SK-N-SH (cell line): ENCODE results near the gene COQ6. TPM values are rescaled to one million over a fixed set of nuclear protein-coding genes. Genes with fewer than 3 reads are reported as not detected.

Source experiments
- CTCF ChIA-PET: fragments of 300-600, 350-600 bp; formaldehyde crosslinking; extraction: SDS; loops from one replicate; lab custom pipeline; 2021; lab: Yijun Ruan, JAX
- POLR2A ChIA-PET: fragments of 350-600 bp; sonication (Branson Sonifier 250); formaldehyde crosslinking; extraction: SDS; loops from one replicate; lab custom pipeline; 2020; ENCODE audit warnings: antibody characterized with exemption, inconsistent platforms; lab: Yijun Ruan, JAX
- DNase-seq: peaks from one replicate; pipeline ENCODE4 v3.0.0; 2012
- H2AFZ ChIP-seq: fragments of 200-600 bp; sonication (generic); 2 replicates; pipeline ENCODE4 v1.8.1; 2016; ENCODE audit warnings: antibody characterized with exemption, mild to moderate bottlenecking, low read depth
- H3F3A ChIP-seq: fragments of 200-600 bp; sonication (generic); replicated peaks from 2 replicates; pipeline ENCODE3; 2016; ENCODE audit warnings: antibody characterized with exemption, mild to moderate bottlenecking; ENCODE audit not compliant: insufficient read depth
- H3K27ac ChIP-seq, 2 experiments: fragments of 200-500 bp in 1 of 2; fragments of 200-600 bp in 1 of 2; sonication (Bioruptor generic) in 1 of 2; sonication (generic), shearing (Covaris generic) in 1 of 2; 2 replicates each; pipeline versions ENCODE4 v1.5.1 to v1.6.1; 2014 to 2016; ENCODE audit warnings: low read depth in 2 of 2, inconsistent platforms in 1 of 2, low read length in 1 of 2, mild to moderate bottlenecking in 1 of 2, mixed read lengths in 1 of 2
- H3K27me3 ChIP-seq: fragments of 200-600 bp; sonication (generic), shearing (Covaris generic); 2 replicates; pipeline ENCODE4 v1.6.1; 2016; ENCODE audit warnings: mixed run types; ENCODE audit not compliant: insufficient read depth
- H3K36me3 ChIP-seq, 2 experiments: fragments of 200-500 bp in 1 of 2; fragments of 200-600 bp in 1 of 2; sonication (Bioruptor generic) in 1 of 2; sonication (generic) in 1 of 2; replicated peaks in 1 of 2; 2 replicates each; pipeline versions ENCODE3 to v1.5.1; 2014 to 2016; ENCODE audit warnings: low read length in 1 of 2, mild to moderate bottlenecking in 1 of 2; ENCODE audit not compliant: insufficient read depth in 2 of 2, control insufficient read depth in 1 of 2
- H3K4me1 ChIP-seq, 2 experiments: fragments of 200-500 bp in 1 of 2; fragments of 200-600 bp in 1 of 2; sonication (Bioruptor generic) in 1 of 2; sonication (generic), shearing (Covaris generic) in 1 of 2; 2 replicates each; pipeline versions ENCODE4 v1.5.1 to v1.6.1; 2014 to 2016; ENCODE audit warnings: low read depth in 1 of 2, low read length in 1 of 2, mixed run types in 1 of 2; ENCODE audit not compliant: insufficient read depth in 2 of 2, control insufficient read depth in 1 of 2
- H3K4me2 ChIP-seq: fragments of 200-600 bp; sonication (generic), shearing (Covaris generic); 2 replicates; pipeline ENCODE4 v1.6.1; 2017; ENCODE audit warnings: mixed run types
- H3K4me3 ChIP-seq, 2 experiments: fragments of 200-500 bp in 1 of 2; fragments of 200-600 bp in 1 of 2; sonication (Bioruptor generic) in 1 of 2; sonication (generic), shearing (Covaris generic) in 1 of 2; 2 replicates each; pipeline versions ENCODE4 v1.5.1 to v1.8.1; 2014 to 2016; ENCODE audit warnings: low read depth in 2 of 2, inconsistent platforms in 1 of 2, low read length in 1 of 2, mild to moderate bottlenecking in 1 of 2, mixed read lengths in 1 of 2, moderate library complexity in 1 of 2
- H3K79me2 ChIP-seq: fragments of 200-600 bp; sonication (generic); 2 replicates; pipeline ENCODE4 v1.8.1; 2017; ENCODE audit warnings: mild to moderate bottlenecking; ENCODE audit not compliant: insufficient read depth
- H3K9ac ChIP-seq: fragments of 200-600 bp; sonication (generic); 2 replicates; pipeline ENCODE4 v1.6.1; 2017; ENCODE audit warnings: mixed run types
- H3K9me2 ChIP-seq: fragments of 200-600 bp; sonication (generic); 2 replicates; pipeline ENCODE4 v1.6.1; 2017; ENCODE audit warnings: mixed run types
- H3K9me3 ChIP-seq: fragments of 200-600 bp; sonication (generic); 2 replicates; pipeline ENCODE4 v1.6.1; 2017; ENCODE audit warnings: mixed run types, mild to moderate bottlenecking, moderate library complexity
- H4K20me1 ChIP-seq: fragments of 200-600 bp; sonication (generic); 2 replicates; pipeline ENCODE4 v1.6.1; 2017; ENCODE audit warnings: mild to moderate bottlenecking, mixed run types; ENCODE audit not compliant: insufficient read depth
- CHD2 ChIP-seq: fragments of 150-350 bp; IDR thresholded peaks from 2 replicates; pipeline ENCODE4 v1.6.1; 2018; ENCODE audit warnings: low read length; ENCODE audit not compliant: partially characterized antibody
- ELF1 ChIP-seq: IDR thresholded peaks from 2 replicates; pipeline ENCODE4 v1.4.0; 2012
- FOXM1 ChIP-seq: IDR thresholded peaks from 2 replicates; pipeline ENCODE4 v1.4.0; 2012; ENCODE audit warnings: low read depth, mild to moderate bottlenecking
- MAX ChIP-seq: IDR thresholded peaks from 2 replicates; pipeline ENCODE4 v1.4.0; 2012; ENCODE audit warnings: low read depth
- MEF2A ChIP-seq: IDR thresholded peaks from 2 replicates; pipeline ENCODE4 v1.4.0; 2012; ENCODE audit warnings: low read depth, borderline replicate concordance
- MXI1 ChIP-seq: IDR thresholded peaks from 2 replicates; pipeline ENCODE4 v1.6.1; 2012; ENCODE audit warnings: mild to moderate bottlenecking, low read depth, low read length, improper control_type of control experiment
- NFIC ChIP-seq: IDR thresholded peaks from 2 replicates; pipeline ENCODE4 v1.4.0; 2012; ENCODE audit warnings: borderline replicate concordance
- NRF1 ChIP-seq: IDR thresholded peaks from 2 replicates; pipeline ENCODE4 v1.6.1; 2012; ENCODE audit warnings: low read depth, mild to moderate bottlenecking, low read length
- RCOR1 ChIP-seq: fragments of 150-350 bp; IDR thresholded peaks from 2 replicates; pipeline ENCODE4 v1.6.1; 2017; ENCODE audit warnings: antibody characterized with exemption, low read length
- REST ChIP-seq: IDR thresholded peaks from 2 replicates; pipeline ENCODE4 v1.6.1; 2012; ENCODE audit warnings: mild to moderate bottlenecking, low read depth, low read length, moderate library complexity
- RFX5 ChIP-seq: IDR thresholded peaks from 2 replicates; pipeline ENCODE4 v1.6.1; 2012; ENCODE audit warnings: mild to moderate bottlenecking, improper control_type of control experiment, low read length
- SMC3 ChIP-seq: IDR thresholded peaks from 2 replicates; pipeline ENCODE4 v1.6.1; 2012; ENCODE audit warnings: low read depth, low read length, improper control_type of control experiment
- TAF1 ChIP-seq: IDR thresholded peaks from 2 replicates; pipeline ENCODE4 v1.6.1; 2012; ENCODE audit warnings: low read depth, mild to moderate bottlenecking, low read length, moderate library complexity, borderline replicate concordance
- WGBS: methylation state at CpG from one replicate; pipeline ENCODE4 v1.1.6; 2017; ENCODE audit warnings: low lambda C conversion rate; 5-methylcytosine and 5-hydroxymethylcytosine counted together
- polyA plus RNA-seq, 3 experiments: library from polyadenylated mRNA; depleted of rRNA; stranded (reverse); fragments of >200 nt; gene quantifications; 2 replicates each; pipeline ENCODE4 v1.2.3, GENCODE V29; 2012

COQ6 gene
- polyA plus RNA-seq, 1 of the 3 experiments (the other 2 are of a cell fraction) = 38.8 TPM

GRCh38 chr14:73909681-73910080, 40.4 kb upstream of the COQ6 start:
- no peak overlapping the region for H3K9ac ChIP-seq
- H3K4me2 ChIP-seq = no peak overlapping the region
- CTCF ChIA-PET = interaction anchor here (1.2 kb wide), 1 partner anchor 35 kb away, joined by 3 read pairs; no protein-coding TSS in a partner anchor
- POLR2A ChIA-PET = no interaction called here
- no peak for TF ChIP-seq MAX
- no peak for TF ChIP-seq MXI1
- no peak for TF ChIP-seq MEF2A
- TF ChIP-seq SMC3 = no peak
- no peak for TF ChIP-seq REST
- no peak for TF ChIP-seq RCOR1
- no peak for TF ChIP-seq RFX5
- no peak for TF ChIP-seq CHD2
- TF ChIP-seq, all 33 proteins: peak for 0
- no peak overlapping the region for H3K4me3 ChIP-seq
- 94% methylated on average over 1 of the region's 1 CpG for WGBS
- peaks cover 20% of the 10 kb centered on the region for H3F3A ChIP-seq
- no peaks in the 10 kb centered on the region for H3K4me1 ChIP-seq
- peaks cover 69 to 81% of the 10 kb centered on the region in 2 experiments for H3K36me3 ChIP-seq
- no peak overlapping the region for H3K27ac ChIP-seq
- H3K79me2 ChIP-seq = peaks cover 54% of the 10 kb centered on the region; the same call in 1 of the 2 replicates
- no peak for DNase-seq
- H2AFZ ChIP-seq = no peak overlapping the region
- H3K9me2 ChIP-seq = no peaks in the 10 kb centered on the region
- H3K27me3 ChIP-seq = no peaks in the 10 kb centered on the region
- H3K9me3 ChIP-seq = no peaks in the 10 kb centered on the region
- no peaks in the 10 kb centered on the region for H4K20me1 ChIP-seq

GRCh38 chr14:73913256-73913655, 36.8 kb upstream of the COQ6 start:
- Histone ChIP-seq H3K27ac (no peak overlapping the region), H3K36me3 (peaks cover 46 to 69% of the 10 kb centered on the region in 2 experiments)
- POLR2A ChIA-PET = interaction anchor here (0.7 kb wide), 1 partner anchor 16 kb away, joined by 3 read pairs; no protein-coding TSS in a partner anchor

More at GRCh38 chr14:73913256-73913655, 36.8 kb upstream of the COQ6 start:
- TF ChIP-seq SMC3 (no peak), ELF1 (no peak), FOXM1 (no peak), NRF1 (no peak), RFX5 (no peak), TAF1 (no peak), NFIC (no peak)
- TF ChIP-seq, all 33 proteins: peak for 0
- H3K27me3 ChIP-seq = no peaks in the 10 kb centered on the region
- peaks cover 25% of the 10 kb centered on the region for H3F3A ChIP-seq
- WGBS = 96% methylated on average over 3 of the region's 3 CpGs
- H3K4me3 ChIP-seq = no peak overlapping the region
- H3K79me2 ChIP-seq = peaks cover 66% of the 10 kb centered on the region
- H3K9me2 ChIP-seq = no peaks in the 10 kb centered on the region
- H3K9ac ChIP-seq = no peak overlapping the region
- H3K9me3 ChIP-seq = no peaks in the 10 kb centered on the region
- no peak overlapping the region for H3K4me2 ChIP-seq
- no peak for DNase-seq
- no peaks in the 10 kb centered on the region for H3K4me1 ChIP-seq
- CTCF ChIA-PET = no interaction called here
- H4K20me1 ChIP-seq = 0 out of 2 replicates have a peak, but pooled peaks cover 6% of the 10 kb centered on the region
- no peak overlapping the region for H2AFZ ChIP-seq
